GM10266 (cell line): ENCODE measurements around the gene MRPL37.

Experiments
- DNase-seq: peaks from one replicate; pipeline ENCODE4 v3.0.0; 2012; ENCODE audit errors: extremely low spot score
- CTCF ChIP-seq: IDR thresholded peaks from 2 replicates; pipeline ENCODE4 v1.5.1; 2012; ENCODE audit warnings: mild to moderate bottlenecking, low read depth; ENCODE audit not compliant: control insufficient read depth, insufficient read depth; ENCODE audit errors: missing control alignments

The MRPL37 gene

GRCh38 chr1:54249819-54250435, 50.0 kb downstream of the MRPL37 start:
- TF ChIP-seq CTCF, result no peak
- no peak for DNase-seq

GRCh38 chr1:54250670-54251069, 50.7 kb downstream of the MRPL37 start:
- DNase-seq, result no peak
- TF ChIP-seq CTCF, result no peak

GRCh38 chr1:54252371-54252936, 52.5 kb downstream of the MRPL37 start:
- no peak for TF ChIP-seq CTCF
- no peak for DNase-seq

GRCh38 chr1:54253480-54253879, 53.5 kb downstream of the MRPL37 start:
- no peak for DNase-seq
- no peak for TF ChIP-seq CTCF

GRCh38 chr1:54254055-54254454, 54.1 kb downstream of the MRPL37 start:
- TF ChIP-seq CTCF, result no peak
- no peak for DNase-seq

GRCh38 chr1:54255026-54255702, 55.2 kb downstream of the MRPL37 start:
- DNase-seq, result no peak
- TF ChIP-seq CTCF, result no peak
